GM23338 (cell line): ENCODE measurements around the gene SNTG2. TPM values are rescaled to one million over a fixed set of nuclear protein-coding genes. Genes with fewer than 3 reads are reported as not detected.

Source experiments
- ATAC-seq: fragments of 200-7000 bp; cut with Tn5 transposase; 3 replicates; pipeline ENCODE4 v1.9.1; 2020
- DNase-seq: peaks from one replicate; pipeline ENCODE4 v3.0.0-alpha.2; 2015; ENCODE audit warnings: low spot score
- H2AFZ ChIP-seq: fragments of 200-600 bp; sonication (generic); 2 replicates; pipeline ENCODE4 v1.8.0; 2016; ENCODE audit warnings: antibody characterized with exemption, mild to moderate bottlenecking, moderate library complexity
- H3F3A ChIP-seq: fragments of 200-600 bp; sonication (generic); replicated peaks from 2 replicates; pipeline ENCODE4 v1.8.0; 2017; ENCODE audit warnings: antibody characterized with exemption, mixed run types, low read depth
- H3K27ac ChIP-seq: fragments of 200-600 bp; sonication (generic); 2 replicates; pipeline ENCODE4 v1.6.1; 2016; ENCODE audit warnings: low read depth
- H3K27me3 ChIP-seq: fragments of 200-600 bp; sonication (generic); 2 replicates; pipeline ENCODE4 v1.8.0; 2016; ENCODE audit warnings: mild to moderate bottlenecking, mixed run types, moderate library complexity; ENCODE audit not compliant: insufficient read depth
- H3K36me3 ChIP-seq: fragments of 200-600 bp; sonication (generic); 2 replicates; pipeline ENCODE4 v1.8.0; 2016; ENCODE audit warnings: mild to moderate bottlenecking; ENCODE audit not compliant: insufficient read depth
- H3K4me1 ChIP-seq: fragments of 200-600 bp; sonication (generic); 2 replicates; pipeline ENCODE4 v1.8.0; 2016; ENCODE audit warnings: mild to moderate bottlenecking, moderate library complexity; ENCODE audit not compliant: insufficient read depth
- H3K4me2 ChIP-seq: fragments of 200-600 bp; sonication (generic); 2 replicates; pipeline ENCODE4 v1.7.1; 2017; ENCODE audit warnings: mixed run types
- H3K4me3 ChIP-seq: fragments of 200-600 bp; sonication (generic); 2 replicates; pipeline ENCODE4 v1.6.1; 2016; ENCODE audit warnings: mixed run types
- H3K79me2 ChIP-seq: fragments of 200-600 bp; sonication (generic); replicated peaks from 2 replicates; pipeline ENCODE4 v1.8.0; 2017; ENCODE audit warnings: mild to moderate bottlenecking; ENCODE audit not compliant: insufficient read depth
- H3K9me2 ChIP-seq: fragments of 200-600 bp; sonication (generic); 2 replicates; pipeline ENCODE4 v1.8.0; 2017; ENCODE audit not compliant: insufficient read depth
- H4K20me1 ChIP-seq: fragments of 200-600 bp; sonication (generic); replicated peaks from 2 replicates; pipeline ENCODE4 v1.8.0; 2017; ENCODE audit warnings: mild to moderate bottlenecking; ENCODE audit not compliant: insufficient read depth
- H3K27ac Mint-ChIP-seq: 2 replicates; pipeline ENCODE4 v1.8.0; 2020; ENCODE audit warnings: inconsistent platforms, mild to moderate bottlenecking, moderate library complexity, mixed read lengths
- H3K27me3 Mint-ChIP-seq: 3 replicates; pipeline ENCODE4 v1.8.0; 2022; ENCODE audit warnings: low read depth, mild to moderate bottlenecking, moderate library complexity, mixed read lengths, inconsistent platforms; ENCODE audit not compliant: insufficient read depth, poor library complexity
- H3K36me3 Mint-ChIP-seq: 3 replicates; pipeline ENCODE4 v1.8.0; 2021; ENCODE audit warnings: low read depth, mild to moderate bottlenecking, inconsistent platforms, moderate library complexity, mixed read lengths
- H3K4me1 Mint-ChIP-seq: 3 replicates; pipeline ENCODE4 v1.8.0; 2020; ENCODE audit warnings: mild to moderate bottlenecking, inconsistent platforms, mixed read lengths
- H3K4me3 Mint-ChIP-seq: 3 replicates; pipeline ENCODE4 v1.8.0; 2021; ENCODE audit warnings: moderate library complexity, mild to moderate bottlenecking, inconsistent platforms, mixed read lengths
- H3K9me3 Mint-ChIP-seq: 3 replicates; pipeline ENCODE4 v1.8.0; 2020; ENCODE audit warnings: moderate library complexity, mild to moderate bottlenecking, inconsistent platforms, mixed read lengths
- CREB1 ChIP-seq: fragments of 250-450 bp; sonication (Bioruptor Pico); IDR thresholded peaks from 2 replicates; pipeline ENCODE4 v1.5.0; 2020; ENCODE audit warnings: low read depth, mild to moderate bottlenecking, moderate library complexity
- EZH2 ChIP-seq: fragments of 200-600 bp; sonication (generic); IDR thresholded peaks from one replicate; pipeline ENCODE4 v1.8.0; 2017; ENCODE audit warnings: antibody characterized with exemption, mild to moderate bottlenecking, low read depth; ENCODE audit not compliant: unreplicated experiment
- EZH2phosphoT487 ChIP-seq: fragments of 200-600 bp; sonication (generic); IDR thresholded peaks from one replicate; pipeline ENCODE4 v1.8.1; 2018; ENCODE audit warnings: antibody characterized with exemption; ENCODE audit not compliant: unreplicated experiment
- JUNB ChIP-seq: IDR thresholded peaks from one replicate; pipeline ENCODE4 v1.6.1; 2016; ENCODE audit warnings: antibody characterized with exemption; ENCODE audit not compliant: unreplicated experiment
- NANOG ChIP-seq: IDR thresholded peaks from 2 replicates; pipeline ENCODE4 v1.6.1; 2016; ENCODE audit warnings: antibody characterized with exemption, borderline replicate concordance
- STAT1 ChIP-seq: IDR thresholded peaks from one replicate; pipeline ENCODE4 v1.6.1; 2016; ENCODE audit warnings: antibody characterized with exemption; ENCODE audit not compliant: unreplicated experiment
- ZNF114 ChIP-seq: fragments of 250-450 bp; sonication (Bioruptor Pico); IDR thresholded peaks from 2 replicates; pipeline ENCODE4 v1.5.0; 2020; ENCODE audit warnings: mild to moderate bottlenecking, moderate library complexity
- ZNF331 ChIP-seq: fragments of 250-450 bp; sonication (Bioruptor Pico); IDR thresholded peaks from 2 replicates; pipeline ENCODE4 v1.5.0; 2020; ENCODE audit warnings: low read depth, mild to moderate bottlenecking, moderate library complexity
- polyA plus RNA-seq: library from polyadenylated mRNA; unstranded; fragments of >200 nt; fragmentation: Nextera tagmentation; extraction: Ambion mirVana; gene quantifications from 2 replicates; pipeline ENCODE4 v1.2.1, GENCODE V29; 2016
- total RNA-seq: library from RNA; depleted of rRNA; stranded (reverse); fragments of >200 nt; shearing (Covaris generic); gene quantifications from 2 replicates; pipeline ENCODE4 v1.2.3, GENCODE V29; 2014
- TF ChIP-seq, protein P1 (sequence below): fragments of 250-450 bp; sonication (Bioruptor Pico); IDR thresholded peaks from 2 replicates; pipeline ENCODE4 v1.5.0; 2020; ENCODE audit warnings: mild to moderate bottlenecking, moderate library complexity
- TF ChIP-seq, protein P2 (sequence below), 2 experiments: fragments of 200-600 bp in 1 of 2; sonication (generic) in 1 of 2; conservative IDR thresholded peaks; 2 replicates each; pipeline versions ENCODE4 v1.5.1 to v1.6.1; 2016 to 2017; ENCODE audit warnings: antibody characterized with exemption in 2 of 2, low read depth in 2 of 2, mild to moderate bottlenecking in 2 of 2, moderate library complexity in 1 of 2
- TF ChIP-seq, protein P3 (sequence below): IDR thresholded peaks from 2 replicates; pipeline ENCODE4 v1.6.1; 2016; ENCODE audit warnings: antibody characterized with exemption
- TF ChIP-seq, protein P4 (sequence below): IDR thresholded peaks from one replicate; pipeline ENCODE4 v1.6.1; 2018; ENCODE audit warnings: antibody characterized with exemption; ENCODE audit not compliant: unreplicated experiment

SNTG2 gene
- total and polyA plus RNA-seq, 2 experiments from 2014 or later: 27.5 to 60.4 TPM

DNA sequence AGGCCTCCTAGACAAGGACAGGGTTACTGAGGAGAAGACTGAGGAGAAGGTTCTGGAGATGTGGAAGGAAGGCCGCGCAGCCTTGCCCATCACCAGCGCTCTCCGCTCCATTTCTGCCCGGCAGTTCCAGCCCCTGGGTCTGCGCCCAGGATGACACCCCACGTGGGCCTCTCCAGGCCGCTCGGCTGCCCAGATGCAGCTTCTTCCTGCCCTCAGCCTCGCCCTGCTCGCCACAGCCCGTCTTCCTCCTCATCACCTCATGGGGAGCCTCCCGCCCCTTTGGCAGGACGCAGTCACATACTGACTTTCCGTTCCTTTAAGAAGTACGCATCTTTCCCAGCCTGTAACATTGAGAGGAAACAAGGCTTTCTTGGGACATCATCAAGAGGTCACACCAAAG, 37.1 kb downstream of the SNTG2 start (continued):
- TF ChIP-seq, protein P1, sequence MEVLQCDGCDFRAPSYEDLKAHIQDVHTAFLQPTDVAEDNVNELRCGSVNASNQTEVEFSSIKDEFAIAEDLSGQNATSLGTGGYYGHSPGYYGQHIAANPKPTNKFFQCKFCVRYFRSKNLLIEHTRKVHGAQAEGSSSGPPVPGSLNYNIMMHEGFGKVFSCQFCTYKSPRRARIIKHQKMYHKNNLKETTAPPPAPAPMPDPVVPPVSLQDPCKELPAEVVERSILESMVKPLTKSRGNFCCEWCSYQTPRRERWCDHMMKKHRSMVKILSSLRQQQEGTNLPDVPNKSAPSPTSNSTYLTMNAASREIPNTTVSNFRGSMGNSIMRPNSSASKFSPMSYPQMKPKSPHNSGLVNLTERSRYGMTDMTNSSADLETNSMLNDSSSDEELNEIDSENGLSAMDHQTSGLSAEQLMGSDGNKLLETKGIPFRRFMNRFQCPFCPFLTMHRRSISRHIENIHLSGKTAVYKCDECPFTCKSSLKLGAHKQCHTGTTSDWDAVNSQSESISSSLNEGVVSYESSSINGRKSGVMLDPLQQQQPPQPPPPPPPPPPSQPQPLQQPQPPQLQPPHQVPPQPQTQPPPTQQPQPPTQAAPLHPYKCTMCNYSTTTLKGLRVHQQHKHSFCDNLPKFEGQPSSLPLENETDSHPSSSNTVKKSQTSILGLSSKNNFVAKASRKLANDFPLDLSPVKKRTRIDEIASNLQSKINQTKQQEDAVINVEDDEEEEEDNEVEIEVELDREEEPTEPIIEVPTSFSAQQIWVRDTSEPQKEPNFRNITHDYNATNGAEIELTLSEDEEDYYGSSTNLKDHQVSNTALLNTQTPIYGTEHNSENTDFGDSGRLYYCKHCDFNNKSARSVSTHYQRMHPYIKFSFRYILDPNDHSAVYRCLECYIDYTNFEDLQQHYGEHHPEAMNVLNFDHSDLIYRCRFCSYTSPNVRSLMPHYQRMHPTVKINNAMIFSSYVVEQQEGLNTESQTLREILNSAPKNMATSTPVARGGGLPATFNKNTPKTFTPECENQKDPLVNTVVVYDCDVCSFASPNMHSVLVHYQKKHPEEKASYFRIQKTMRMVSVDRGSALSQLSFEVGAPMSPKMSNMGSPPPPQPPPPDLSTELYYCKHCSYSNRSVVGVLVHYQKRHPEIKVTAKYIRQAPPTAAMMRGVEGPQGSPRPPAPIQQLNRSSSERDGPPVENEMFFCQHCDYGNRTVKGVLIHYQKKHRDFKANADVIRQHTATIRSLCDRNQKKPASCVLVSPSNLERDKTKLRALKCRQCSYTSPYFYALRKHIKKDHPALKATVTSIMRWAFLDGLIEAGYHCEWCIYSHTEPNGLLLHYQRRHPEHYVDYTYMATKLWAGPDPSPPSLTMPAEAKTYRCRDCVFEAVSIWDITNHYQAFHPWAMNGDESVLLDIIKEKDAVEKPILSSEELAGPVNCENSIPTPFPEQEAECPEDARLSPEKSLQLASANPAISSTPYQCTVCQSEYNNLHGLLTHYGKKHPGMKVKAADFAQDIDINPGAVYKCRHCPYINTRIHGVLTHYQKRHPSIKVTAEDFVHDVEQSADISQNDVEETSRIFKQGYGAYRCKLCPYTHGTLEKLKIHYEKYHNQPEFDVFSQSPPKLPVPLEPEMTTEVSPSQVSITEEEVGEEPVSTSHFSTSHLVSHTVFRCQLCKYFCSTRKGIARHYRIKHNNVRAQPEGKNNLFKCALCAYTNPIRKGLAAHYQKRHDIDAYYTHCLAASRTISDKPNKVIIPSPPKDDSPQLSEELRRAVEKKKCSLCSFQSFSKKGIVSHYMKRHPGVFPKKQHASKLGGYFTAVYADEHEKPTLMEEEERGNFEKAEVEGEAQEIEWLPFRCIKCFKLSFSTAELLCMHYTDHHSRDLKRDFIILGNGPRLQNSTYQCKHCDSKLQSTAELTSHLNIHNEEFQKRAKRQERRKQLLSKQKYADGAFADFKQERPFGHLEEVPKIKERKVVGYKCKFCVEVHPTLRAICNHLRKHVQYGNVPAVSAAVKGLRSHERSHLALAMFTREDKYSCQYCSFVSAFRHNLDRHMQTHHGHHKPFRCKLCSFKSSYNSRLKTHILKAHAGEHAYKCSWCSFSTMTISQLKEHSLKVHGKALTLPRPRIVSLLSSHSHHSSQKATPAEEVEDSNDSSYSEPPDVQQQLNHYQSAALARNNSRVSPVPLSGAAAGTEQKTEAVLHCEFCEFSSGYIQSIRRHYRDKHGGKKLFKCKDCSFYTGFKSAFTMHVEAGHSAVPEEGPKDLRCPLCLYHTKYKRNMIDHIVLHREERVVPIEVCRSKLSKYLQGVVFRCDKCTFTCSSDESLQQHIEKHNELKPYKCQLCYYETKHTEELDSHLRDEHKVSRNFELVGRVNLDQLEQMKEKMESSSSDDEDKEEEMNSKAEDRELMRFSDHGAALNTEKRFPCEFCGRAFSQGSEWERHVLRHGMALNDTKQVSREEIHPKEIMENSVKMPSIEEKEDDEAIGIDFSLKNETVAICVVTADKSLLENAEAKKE (CRISPR knock-in tag): no peak
- TF ChIP-seq EZH2: no peak
- TF ChIP-seq CREB1 (CRISPR knock-in tag): no peak
- TF ChIP-seq ZNF331: no peak
- no peak for TF ChIP-seq EZH2phosphoT487
- TF ChIP-seq STAT1: no peak
- no peak for TF ChIP-seq NANOG

DNA sequence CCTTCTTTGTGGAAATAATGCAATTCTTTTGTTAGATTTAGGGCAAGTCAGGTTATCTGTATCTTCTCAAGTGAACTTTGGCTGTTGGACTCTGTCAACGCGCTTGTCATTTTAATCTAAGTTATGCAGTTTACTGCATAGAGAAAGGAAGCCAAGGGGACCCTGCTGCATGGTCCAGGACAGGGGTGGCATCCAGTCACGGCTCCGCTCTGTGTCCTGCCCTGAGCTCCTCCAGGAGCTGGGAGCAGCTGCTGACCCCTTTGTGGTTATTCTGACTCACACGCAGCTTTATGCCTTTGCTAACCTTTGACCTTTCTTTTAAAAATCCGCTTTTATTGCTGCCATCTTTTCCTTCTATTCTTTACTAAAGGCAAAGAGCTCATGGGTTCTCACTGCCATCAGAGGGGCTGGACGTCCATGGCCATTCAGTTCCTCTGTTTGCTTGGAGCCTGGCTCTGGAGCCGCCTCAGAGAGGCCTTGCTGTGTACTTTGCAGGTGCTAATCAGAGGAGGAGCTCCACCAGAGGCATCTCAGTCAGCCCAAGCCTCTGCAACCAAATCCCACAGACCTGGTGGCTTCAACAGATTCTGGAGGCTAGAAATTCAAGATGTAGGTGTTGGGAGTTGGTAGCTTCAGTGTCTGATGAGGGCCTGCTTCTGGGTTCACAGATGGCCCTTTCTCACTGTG, 39.3 kb downstream of the SNTG2 start:
- Histone ChIP-seq H3F3A (no peaks in the 10 kb centered on the region), H3K4me3 (no peak overlapping the region), H3K9me2 (no peaks in the 10 kb centered on the region), H3K27ac (no peak overlapping the region), H3K36me3 (no peaks in the 10 kb centered on the region), H3K27me3 (no peaks in the 10 kb centered on the region), H4K20me1 (peaks cover 38% of the 10 kb centered on the region), H3K4me1 (peaks cover 10% of the 10 kb centered on the region; the same call in 1 of the 2 replicates), H2AFZ (no peak overlapping the region), H3K4me2 (no peak overlapping the region), H3K79me2 (peaks cover 93% of the 10 kb centered on the region)
- ATAC-seq (peak; percentile 63), DNase-seq (no peak)
- TF ChIP-seq, protein P2, sequence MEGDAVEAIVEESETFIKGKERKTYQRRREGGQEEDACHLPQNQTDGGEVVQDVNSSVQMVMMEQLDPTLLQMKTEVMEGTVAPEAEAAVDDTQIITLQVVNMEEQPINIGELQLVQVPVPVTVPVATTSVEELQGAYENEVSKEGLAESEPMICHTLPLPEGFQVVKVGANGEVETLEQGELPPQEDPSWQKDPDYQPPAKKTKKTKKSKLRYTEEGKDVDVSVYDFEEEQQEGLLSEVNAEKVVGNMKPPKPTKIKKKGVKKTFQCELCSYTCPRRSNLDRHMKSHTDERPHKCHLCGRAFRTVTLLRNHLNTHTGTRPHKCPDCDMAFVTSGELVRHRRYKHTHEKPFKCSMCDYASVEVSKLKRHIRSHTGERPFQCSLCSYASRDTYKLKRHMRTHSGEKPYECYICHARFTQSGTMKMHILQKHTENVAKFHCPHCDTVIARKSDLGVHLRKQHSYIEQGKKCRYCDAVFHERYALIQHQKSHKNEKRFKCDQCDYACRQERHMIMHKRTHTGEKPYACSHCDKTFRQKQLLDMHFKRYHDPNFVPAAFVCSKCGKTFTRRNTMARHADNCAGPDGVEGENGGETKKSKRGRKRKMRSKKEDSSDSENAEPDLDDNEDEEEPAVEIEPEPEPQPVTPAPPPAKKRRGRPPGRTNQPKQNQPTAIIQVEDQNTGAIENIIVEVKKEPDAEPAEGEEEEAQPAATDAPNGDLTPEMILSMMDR (conservative IDR thresholded peaks at IDR 0.05; ENCODE audit: low read depth in 2 of 2): no peak
- TF ChIP-seq ZNF114 (CRISPR knock-in tag) (no peak), EZH2phosphoT487 (no peak), ZNF331 (no peak), CREB1 (CRISPR knock-in tag) (no peak), JUNB (no peak)
- TF ChIP-seq, protein P3, sequence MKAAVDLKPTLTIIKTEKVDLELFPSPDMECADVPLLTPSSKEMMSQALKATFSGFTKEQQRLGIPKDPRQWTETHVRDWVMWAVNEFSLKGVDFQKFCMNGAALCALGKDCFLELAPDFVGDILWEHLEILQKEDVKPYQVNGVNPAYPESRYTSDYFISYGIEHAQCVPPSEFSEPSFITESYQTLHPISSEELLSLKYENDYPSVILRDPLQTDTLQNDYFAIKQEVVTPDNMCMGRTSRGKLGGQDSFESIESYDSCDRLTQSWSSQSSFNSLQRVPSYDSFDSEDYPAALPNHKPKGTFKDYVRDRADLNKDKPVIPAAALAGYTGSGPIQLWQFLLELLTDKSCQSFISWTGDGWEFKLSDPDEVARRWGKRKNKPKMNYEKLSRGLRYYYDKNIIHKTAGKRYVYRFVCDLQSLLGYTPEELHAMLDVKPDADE: no peak
- TF ChIP-seq, protein P4, sequence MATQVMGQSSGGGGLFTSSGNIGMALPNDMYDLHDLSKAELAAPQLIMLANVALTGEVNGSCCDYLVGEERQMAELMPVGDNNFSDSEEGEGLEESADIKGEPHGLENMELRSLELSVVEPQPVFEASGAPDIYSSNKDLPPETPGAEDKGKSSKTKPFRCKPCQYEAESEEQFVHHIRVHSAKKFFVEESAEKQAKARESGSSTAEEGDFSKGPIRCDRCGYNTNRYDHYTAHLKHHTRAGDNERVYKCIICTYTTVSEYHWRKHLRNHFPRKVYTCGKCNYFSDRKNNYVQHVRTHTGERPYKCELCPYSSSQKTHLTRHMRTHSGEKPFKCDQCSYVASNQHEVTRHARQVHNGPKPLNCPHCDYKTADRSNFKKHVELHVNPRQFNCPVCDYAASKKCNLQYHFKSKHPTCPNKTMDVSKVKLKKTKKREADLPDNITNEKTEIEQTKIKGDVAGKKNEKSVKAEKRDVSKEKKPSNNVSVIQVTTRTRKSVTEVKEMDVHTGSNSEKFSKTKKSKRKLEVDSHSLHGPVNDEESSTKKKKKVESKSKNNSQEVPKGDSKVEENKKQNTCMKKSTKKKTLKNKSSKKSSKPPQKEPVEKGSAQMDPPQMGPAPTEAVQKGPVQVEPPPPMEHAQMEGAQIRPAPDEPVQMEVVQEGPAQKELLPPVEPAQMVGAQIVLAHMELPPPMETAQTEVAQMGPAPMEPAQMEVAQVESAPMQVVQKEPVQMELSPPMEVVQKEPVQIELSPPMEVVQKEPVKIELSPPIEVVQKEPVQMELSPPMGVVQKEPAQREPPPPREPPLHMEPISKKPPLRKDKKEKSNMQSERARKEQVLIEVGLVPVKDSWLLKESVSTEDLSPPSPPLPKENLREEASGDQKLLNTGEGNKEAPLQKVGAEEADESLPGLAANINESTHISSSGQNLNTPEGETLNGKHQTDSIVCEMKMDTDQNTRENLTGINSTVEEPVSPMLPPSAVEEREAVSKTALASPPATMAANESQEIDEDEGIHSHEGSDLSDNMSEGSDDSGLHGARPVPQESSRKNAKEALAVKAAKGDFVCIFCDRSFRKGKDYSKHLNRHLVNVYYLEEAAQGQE: no peak
- no peak overlapping the region; the same call in 1 of the 2 replicates for H3K27ac Mint-ChIP-seq
- peaks cover 2% of the 10 kb centered on the region for H3K27me3 Mint-ChIP-seq
- H3K36me3 Mint-ChIP-seq: peaks cover 14% of the 10 kb centered on the region
- H3K4me3 Mint-ChIP-seq: no peak overlapping the region
- peaks cover 25% of the 10 kb centered on the region for H3K4me1 Mint-ChIP-seq
- no peaks in the 10 kb centered on the region for H3K9me3 Mint-ChIP-seq
